GM18519 (cell line): Measurements from ENCODE around the gene ATF7.
"Not testable (repeated sequence)": the region's sequence is repeated elsewhere in the genome, so short reads cannot be mapped to it uniquely, and the experiment has no call there.

ENCODE experiments used
- ATAC-seq: cut with Tn5 transposase; IDR thresholded peaks from one replicate; pipeline ENCODE4 v1.9.1; 2021; ENCODE audit warnings: mild to moderate bottlenecking, moderate library complexity; ENCODE audit not compliant: unreplicated experiment, low FRiP score

The ATF7 gene

GRCh38 chr12:53568809-53569557, 57.2 kb downstream of the ATF7 start:
- ATAC-seq = no peak

- ATAC-seq = no peak
Measured at GRCh38 chr12:53567961-53568808, 58.0 kb downstream of the ATF7 start.

GRCh38 chr12:53565376-53565775, 60.8 kb downstream of the ATF7 start:
- ATAC-seq = not testable (repeated sequence)

- ATAC-seq = no peak
Measured at GRCh38 chr12:53564941-53565340, 61.2 kb downstream of the ATF7 start.

GRCh38 chr12:53564278-53564677, 61.9 kb downstream of the ATF7 start:
- no peak for ATAC-seq

- ATAC-seq = no peak
Measured at GRCh38 chr12:53563452-53564028, 62.6 kb downstream of the ATF7 start.

- no peak for ATAC-seq
Measured at GRCh38 chr12:53561590-53561953, 64.6 kb downstream of the ATF7 start.

- ATAC-seq = no peak
Measured at GRCh38 chr12:53560912-53561589, 65.1 kb downstream of the ATF7 start.

GRCh38 chr12:53560351-53560750, 65.8 kb downstream of the ATF7 start:
- no peak for ATAC-seq

GRCh38 chr12:53558631-53559030, 67.6 kb downstream of the ATF7 start:
- ATAC-seq = no peak

GRCh38 chr12:53552361-53553327, 73.5 kb downstream of the ATF7 start:
- ATAC-seq = no peak

GRCh38 chr12:53551889-53552291, 74.3 kb downstream of the ATF7 start:
- no peak for ATAC-seq

- ATAC-seq = no peak
Measured at GRCh38 chr12:53550595-53550994, 75.6 kb downstream of the ATF7 start.

GRCh38 chr12:53550131-53550530, 76.1 kb downstream of the ATF7 start:
- ATAC-seq = not testable (repeated sequence)

- not testable (repeated sequence) for ATAC-seq
Measured at GRCh38 chr12:53548354-53548753, 77.8 kb downstream of the ATF7 start.

- ATAC-seq = no peak
Measured at GRCh38 chr12:53543539-53543938, 82.6 kb downstream of the ATF7 start.

- no peak for ATAC-seq
Measured at GRCh38 chr12:53539526-53539925, 86.7 kb downstream of the ATF7 start.

GRCh38 chr12:53538209-53538689, 87.9 kb downstream of the ATF7 start:
- ATAC-seq = no peak

GRCh38 chr12:53536962-53537361, 89.2 kb downstream of the ATF7 start:
- no peak for ATAC-seq

- no peak for ATAC-seq
Measured at GRCh38 chr12:53533471-53533870, 92.7 kb downstream of the ATF7 start.
